Retinal pigment epithelial cell (primary cell): Measurements from ENCODE around the gene VIP.

Experiments used
- DNase-seq: peaks from one replicate; pipeline ENCODE4 v3.0.0-alpha.2; 2010; ENCODE audit warnings: low read depth
- H3K4me3 ChIP-seq: 2 replicates; pipeline ENCODE4 v1.5.1; 2011; ENCODE audit warnings: mild to moderate bottlenecking, low read length, control low read depth, moderate library complexity
- TF ChIP-seq, protein P1 (sequence below): conservative IDR thresholded peaks from 2 replicates; pipeline ENCODE4 v1.5.1; 2011; ENCODE audit warnings: low read depth, low read length, control low read depth, inconsistent platforms

The VIP gene

DNA sequence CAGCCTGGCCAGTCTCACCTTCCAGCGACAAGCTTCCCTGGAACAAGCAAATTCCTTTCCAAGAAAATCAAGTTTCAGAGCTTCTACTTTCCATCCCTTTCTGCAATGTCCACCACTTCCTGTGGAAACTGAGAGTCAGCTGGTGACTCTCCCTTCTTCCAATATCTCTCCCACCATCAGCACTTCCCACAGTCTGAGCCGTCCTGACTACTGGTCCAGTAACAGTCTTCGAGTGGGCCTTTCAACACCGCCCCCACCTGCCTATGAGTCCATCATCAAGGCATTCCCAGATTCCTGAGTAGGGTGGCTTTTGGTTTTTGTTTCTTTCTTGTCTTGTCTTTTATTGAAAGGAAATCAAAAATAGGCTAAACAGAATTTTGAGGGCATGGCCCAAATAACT, 28.6 kb upstream of the VIP start:
- DNase-seq = no peak
- H3K4me3 ChIP-seq = no peak overlapping the region
- TF ChIP-seq, protein P1, sequence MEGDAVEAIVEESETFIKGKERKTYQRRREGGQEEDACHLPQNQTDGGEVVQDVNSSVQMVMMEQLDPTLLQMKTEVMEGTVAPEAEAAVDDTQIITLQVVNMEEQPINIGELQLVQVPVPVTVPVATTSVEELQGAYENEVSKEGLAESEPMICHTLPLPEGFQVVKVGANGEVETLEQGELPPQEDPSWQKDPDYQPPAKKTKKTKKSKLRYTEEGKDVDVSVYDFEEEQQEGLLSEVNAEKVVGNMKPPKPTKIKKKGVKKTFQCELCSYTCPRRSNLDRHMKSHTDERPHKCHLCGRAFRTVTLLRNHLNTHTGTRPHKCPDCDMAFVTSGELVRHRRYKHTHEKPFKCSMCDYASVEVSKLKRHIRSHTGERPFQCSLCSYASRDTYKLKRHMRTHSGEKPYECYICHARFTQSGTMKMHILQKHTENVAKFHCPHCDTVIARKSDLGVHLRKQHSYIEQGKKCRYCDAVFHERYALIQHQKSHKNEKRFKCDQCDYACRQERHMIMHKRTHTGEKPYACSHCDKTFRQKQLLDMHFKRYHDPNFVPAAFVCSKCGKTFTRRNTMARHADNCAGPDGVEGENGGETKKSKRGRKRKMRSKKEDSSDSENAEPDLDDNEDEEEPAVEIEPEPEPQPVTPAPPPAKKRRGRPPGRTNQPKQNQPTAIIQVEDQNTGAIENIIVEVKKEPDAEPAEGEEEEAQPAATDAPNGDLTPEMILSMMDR = no peak

DNA sequence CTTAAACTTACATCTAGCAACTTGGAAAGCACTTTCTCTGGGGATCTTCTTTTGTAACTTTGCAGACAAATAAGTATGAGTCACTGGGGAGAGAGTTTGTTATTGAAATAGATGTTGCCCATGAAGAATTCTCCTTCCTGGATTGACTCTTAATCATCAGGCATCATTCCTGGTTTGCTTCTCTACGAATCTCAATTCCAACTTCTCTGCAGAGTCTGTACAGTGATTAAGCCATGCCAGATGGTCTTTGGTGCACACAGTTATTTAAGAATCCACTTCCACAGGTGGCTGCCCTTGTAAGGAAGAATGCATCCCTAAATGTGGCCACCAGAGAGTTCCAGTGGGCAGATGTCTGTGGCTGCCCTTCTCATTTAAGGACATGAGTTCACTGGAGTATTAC, 27.2 kb upstream of the VIP start:
- no peak for DNase-seq
- TF ChIP-seq, protein P1 = no peak
- no peak overlapping the region for H3K4me3 ChIP-seq

DNA sequence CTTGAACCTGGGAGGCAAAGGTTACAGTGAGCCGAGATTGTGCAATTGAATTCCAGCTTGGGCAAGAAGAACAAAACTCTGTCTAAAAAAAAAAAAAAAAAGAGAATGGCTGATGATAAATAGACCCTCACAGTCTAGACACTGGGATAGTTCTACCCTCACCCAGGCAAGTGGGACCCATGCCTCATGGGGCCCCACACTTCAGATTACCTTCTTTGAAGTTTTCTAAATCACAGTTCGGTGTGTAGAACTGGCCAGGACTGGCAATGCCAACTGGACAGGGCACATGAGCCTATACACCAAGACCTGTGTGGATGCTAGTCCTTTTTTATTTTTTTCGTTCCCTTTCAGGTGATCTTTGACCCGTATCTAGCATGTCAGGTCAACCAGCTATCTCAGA, 24.3 kb upstream of the VIP start:
- TF ChIP-seq, protein P1 = no peak
- DNase-seq = no peak
- H3K4me3 ChIP-seq = no peak overlapping the region

DNA sequence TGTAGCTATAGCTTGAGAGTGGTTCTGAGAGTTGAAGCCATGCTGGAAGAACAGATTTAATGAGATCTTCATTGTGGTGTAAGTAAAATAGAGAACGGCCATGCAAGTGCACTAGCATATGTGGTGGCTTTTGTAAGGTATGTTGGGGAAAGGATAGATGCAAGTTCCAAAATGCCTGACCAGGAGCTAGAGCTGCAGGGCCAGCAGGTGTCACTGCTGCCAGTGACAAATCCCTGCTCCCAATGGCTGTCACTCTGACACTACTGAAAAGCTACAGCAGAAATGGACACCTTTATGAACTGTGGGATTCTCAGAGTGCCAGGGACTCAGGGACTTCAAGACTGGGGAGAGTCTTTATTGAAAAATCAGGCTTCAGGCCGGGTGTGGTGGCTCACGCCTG, 23.1 kb upstream of the VIP start:
- H3K4me3 ChIP-seq = no peak overlapping the region
- no peak for DNase-seq
- TF ChIP-seq, protein P1 = no peak

DNA sequence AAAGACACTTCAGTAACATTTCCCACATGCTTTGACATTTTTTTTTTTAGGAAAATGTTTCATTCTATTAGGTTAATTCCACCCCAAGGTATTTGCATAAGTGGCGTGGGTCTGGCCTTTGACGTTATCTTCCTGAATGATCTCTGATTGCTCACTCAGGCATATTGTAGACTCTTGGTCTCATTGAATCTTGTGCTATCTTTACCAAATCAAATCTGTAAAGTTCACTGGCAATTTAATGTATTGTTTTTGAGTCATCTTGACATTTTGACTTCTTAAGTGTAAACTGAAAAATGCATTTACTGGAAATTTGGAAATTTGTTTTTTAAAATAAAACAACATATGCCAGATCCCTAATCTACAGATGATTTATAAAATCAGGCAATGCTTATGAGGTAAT, 16.0 kb upstream of the VIP start:
- TF ChIP-seq, protein P1 = no peak
- no peak overlapping the region for H3K4me3 ChIP-seq
- no peak for DNase-seq

DNA sequence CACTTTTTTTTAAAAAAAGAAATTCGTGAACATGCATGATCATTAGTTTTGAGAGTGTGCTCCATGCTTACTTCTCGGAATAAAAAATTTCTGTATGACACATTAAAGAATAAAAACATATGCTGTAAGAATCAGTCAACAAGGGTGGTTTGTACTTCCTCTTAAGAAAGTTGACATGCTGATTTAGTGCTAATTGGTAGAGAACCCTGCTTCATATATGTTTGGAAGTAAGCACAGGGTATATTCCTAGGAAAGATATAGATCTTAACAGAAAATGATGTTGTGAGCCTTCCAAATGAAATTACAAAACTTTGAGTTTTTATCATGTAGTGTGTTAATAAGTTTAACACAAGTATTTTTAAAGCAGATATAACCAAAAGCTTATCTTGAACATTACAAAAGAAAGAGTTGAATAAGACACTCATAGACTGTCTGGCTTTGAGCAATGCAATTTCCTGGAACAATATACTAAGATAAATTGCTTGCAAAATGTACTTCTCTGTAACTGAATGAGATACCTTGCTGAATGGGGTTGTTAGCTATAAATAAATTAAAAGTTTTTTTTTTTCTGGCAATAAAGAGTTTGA, 13.8 kb upstream of the VIP start:
- no peak overlapping the region for H3K4me3 ChIP-seq
- no peak for DNase-seq
- TF ChIP-seq, protein P1 = no peak

DNA sequence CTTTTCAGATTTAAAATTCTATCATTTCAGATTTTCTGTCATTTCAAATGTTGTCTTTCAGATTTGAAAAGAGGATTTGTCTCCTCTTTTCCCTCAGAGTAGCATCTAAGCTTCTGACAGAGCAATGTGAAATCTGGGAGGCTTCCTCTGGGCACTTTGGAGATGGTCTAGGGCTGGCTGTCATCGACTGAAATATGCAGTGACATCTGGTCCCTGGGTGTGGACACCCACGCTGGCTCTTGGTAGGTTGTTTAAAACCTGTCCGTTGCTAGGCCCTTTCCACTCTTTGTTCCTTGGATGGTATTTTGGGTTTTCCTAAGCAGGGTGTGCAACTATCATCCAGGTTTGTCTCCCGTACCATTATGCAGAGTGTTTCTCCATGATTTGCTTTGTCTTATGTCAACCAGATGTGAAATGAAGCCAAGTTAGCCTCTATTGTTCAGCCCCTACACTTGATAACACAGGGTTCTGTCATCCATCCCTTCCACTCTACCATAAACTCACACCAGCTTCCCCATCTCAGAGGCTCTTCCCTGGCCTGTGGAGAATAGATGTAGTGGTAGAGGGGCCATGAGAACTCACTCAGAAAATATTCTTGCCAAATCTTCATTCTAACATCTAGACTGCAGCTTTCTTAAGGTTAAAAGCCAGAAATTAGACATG, 5.0 kb upstream of the VIP start:
- DNase-seq = no peak
- no peak overlapping the region for H3K4me3 ChIP-seq
- TF ChIP-seq, protein P1 = no peak
